A549 (cell line): Measurements from ENCODE around the gene PTTG1IP.

Experiments used
- CHD4 ChIP-seq: fragments of 200-600 bp; sonication (generic); IDR thresholded peaks from 2 replicates; pipeline ENCODE4 v1.6.1; 2016; ENCODE audit warnings: antibody characterized with exemption, mild to moderate bottlenecking, borderline replicate concordance
- POLR2A ChIP-seq: IDR thresholded peaks from 2 replicates; pipeline ENCODE4 v1.6.1; 2012; ENCODE audit warnings: mild to moderate bottlenecking, low read length
- TF ChIP-seq, protein P1 (sequence below): fragments of >200 bp; sonication (Bioruptor Twin); formaldehyde crosslinking; IDR thresholded peaks from 3 replicates; pipeline ENCODE4 v1.5.1; 2016
- TF ChIP-seq, protein P2 (sequence below): IDR thresholded peaks from 2 replicates; pipeline ENCODE4 v1.6.1; 2012

GRCh38 chr21:44872323-44872648 is 1.2 kb downstream of the PTTG1IP start:
- TF ChIP-seq POLR2A: no peak
- TF ChIP-seq, protein P1, sequence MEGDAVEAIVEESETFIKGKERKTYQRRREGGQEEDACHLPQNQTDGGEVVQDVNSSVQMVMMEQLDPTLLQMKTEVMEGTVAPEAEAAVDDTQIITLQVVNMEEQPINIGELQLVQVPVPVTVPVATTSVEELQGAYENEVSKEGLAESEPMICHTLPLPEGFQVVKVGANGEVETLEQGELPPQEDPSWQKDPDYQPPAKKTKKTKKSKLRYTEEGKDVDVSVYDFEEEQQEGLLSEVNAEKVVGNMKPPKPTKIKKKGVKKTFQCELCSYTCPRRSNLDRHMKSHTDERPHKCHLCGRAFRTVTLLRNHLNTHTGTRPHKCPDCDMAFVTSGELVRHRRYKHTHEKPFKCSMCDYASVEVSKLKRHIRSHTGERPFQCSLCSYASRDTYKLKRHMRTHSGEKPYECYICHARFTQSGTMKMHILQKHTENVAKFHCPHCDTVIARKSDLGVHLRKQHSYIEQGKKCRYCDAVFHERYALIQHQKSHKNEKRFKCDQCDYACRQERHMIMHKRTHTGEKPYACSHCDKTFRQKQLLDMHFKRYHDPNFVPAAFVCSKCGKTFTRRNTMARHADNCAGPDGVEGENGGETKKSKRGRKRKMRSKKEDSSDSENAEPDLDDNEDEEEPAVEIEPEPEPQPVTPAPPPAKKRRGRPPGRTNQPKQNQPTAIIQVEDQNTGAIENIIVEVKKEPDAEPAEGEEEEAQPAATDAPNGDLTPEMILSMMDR: no peak
- no peak for TF ChIP-seq CHD4
- TF ChIP-seq, protein P2, sequence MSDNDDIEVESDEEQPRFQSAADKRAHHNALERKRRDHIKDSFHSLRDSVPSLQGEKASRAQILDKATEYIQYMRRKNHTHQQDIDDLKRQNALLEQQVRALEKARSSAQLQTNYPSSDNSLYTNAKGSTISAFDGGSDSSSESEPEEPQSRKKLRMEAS: no peak
